GM21447 (cell line): ENCODE measurements around the gene GFRA1.

ENCODE experiments used
- ATAC-seq: cut with Tn5 transposase; IDR thresholded peaks from one replicate; pipeline ENCODE4 v1.9.1; 2021; ENCODE audit not compliant: unreplicated experiment

Gene GFRA1

DNA sequence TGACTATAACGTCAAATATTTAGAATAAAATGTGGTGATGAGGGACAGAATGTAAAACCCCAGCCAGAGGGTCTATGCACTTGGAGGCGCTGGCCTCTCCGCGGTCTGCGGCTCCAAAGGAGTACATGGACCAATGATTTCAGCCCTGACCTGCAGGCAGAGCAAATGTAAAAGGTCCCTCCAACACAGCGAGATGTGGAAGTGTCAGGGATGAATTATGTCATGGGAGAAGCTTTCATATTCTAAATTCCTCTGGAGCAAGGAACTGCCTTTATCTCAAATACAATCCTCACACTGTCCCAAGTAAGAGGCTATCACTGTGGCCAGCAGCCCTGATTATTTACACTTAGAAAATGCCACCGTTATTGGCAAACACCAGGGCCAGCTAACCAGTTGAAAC lies 139.4 kb downstream of the GFRA1 start:
- ATAC-seq = no peak

DNA sequence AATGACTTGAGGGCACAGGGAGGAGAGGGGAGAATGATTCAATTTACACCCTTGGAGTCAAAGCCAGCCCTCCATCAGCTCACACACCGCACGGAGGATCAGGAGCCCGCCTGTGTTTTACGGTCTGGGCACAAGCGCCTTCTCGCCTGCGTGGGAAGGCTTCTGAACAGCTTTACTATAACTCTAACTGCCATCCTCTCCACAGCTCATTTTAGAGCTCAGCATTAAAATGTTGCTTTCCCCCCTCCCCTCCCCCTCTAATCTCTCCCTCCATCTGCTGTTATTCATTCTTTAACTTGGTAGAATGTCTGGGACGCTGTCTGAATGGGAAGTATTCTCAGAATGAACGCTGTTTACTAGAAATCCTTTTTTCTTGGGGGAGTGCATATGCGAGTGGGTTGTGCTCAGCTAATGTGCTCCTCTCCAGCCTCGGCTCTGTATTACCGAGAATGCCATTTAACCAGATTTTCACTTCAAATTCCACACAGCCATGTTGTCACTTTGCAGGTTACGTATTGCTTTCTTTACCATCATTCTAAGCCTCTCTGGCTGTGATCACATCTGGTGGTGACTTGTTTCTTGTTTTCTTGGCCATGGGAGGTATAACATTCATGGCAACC lies 140.1 kb downstream of the GFRA1 start:
- no peak for ATAC-seq

- ATAC-seq = no peak
Observed at GRCh38 chr10:116130006-116130405, 143.0 kb downstream of the GFRA1 start.

DNA sequence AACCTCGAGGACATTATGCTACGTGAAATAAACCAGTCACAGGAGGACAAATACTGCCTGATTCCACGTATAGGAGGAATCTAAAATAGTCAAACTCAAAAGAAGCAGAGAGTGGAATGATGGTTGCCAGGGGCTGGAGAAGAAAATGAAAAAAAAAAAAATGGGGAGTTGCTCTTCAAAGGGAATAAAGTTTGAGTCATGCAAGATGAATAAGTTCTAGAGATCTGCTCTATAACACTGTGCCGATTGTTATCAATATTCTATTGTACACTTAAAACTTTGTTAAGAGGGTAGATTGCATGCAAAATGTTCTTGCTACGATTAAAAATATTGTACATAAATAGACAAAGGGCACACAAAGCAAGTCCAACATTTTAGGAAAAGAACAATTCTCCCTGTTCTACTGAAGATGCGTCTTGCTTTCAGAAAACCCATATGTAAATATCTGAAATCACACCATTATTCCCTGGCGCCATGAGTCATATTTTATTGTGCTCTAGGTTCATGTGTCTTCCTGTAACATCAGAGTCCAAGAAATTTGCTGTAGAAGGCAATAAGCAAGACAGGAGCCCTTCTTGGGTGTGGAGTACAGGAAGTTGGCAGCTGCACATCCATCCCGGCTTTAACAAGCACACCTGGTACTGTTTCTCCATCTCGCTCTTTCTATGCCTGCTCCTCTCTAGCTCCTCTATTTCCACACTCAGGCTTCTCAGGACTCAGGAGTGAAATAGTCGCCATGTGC lies 145.9 kb downstream of the GFRA1 start:
- ATAC-seq = no peak

DNA sequence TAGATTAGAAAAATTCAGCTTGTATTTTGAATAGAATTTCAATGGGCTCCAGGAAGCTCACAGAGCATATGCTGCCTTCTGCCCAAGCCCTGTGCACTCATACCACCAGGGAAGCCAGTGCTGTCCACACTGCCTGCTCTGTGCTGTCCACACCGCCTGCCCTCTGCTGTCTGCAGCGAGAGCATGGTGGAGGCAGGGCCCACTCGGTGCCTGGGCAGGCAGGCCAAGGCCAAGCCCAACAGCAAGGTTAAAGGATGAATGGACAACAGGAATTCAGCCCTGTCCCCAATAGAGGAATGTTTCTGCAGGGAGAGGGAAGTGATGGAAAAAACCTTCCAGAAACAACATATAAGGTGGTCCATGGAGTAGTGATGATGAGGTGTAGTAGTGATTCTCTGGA lies 146.8 kb downstream of the GFRA1 start:
- no peak for ATAC-seq

DNA sequence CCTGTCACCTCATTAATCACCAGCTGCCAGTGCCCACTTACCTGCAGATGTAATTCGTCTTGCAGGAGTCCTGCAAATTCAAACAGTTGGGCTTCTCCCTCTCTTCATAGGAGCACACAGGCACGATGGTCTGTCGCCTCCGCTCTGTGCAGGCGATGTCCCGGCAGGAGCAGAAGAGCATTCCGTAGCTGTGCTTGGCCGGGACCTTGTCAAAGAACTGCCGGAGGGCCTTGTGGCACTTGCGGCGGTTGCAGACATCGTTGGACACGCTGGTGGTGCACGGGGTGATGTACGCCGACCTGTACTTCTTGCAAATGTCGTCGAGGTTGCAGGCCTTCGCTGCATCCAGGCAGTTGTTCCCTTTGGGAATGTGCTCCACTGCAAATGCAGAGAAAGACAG lies 147.8 kb downstream of the GFRA1 start:
- ATAC-seq = no peak

DNA sequence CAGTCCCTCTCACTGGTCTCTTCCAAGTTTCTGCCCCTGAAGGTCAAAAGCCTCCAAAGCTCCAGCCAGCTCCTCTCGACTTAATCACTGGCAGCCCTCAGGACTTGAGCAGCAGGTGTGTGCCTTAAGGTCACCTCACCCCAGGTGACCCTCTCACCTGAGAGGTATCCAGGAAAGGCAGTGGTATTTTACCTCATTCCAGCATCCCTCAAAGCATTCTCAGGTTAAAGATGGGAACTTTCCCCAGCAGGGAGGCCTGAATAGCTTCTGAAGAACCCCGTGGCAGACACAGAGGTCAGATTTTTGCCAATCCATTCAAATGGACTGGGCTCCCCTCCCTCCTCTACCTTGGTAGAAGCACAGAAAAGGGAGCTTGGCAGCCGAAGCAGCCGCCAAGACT lies 148.2 kb downstream of the GFRA1 start:
- ATAC-seq = no peak

DNA sequence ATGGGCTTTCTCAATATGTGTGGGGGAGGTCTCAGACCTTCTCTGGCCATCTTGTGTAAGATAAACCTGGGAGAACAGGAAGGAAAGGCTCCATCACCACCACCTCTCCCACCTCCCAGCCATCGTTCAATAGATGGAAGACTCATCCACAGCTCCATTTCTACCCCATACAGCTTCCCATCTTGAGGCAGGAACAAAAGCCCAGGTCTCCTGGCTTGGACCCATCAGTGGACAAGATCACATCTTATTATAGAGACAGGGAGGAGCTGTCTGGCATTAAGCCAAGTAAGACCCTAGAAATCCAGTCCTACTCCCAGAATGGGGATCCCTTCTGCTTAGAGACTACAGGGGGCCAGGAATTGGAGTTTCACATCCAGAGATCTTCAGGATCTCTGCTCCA lies 150.3 kb downstream of the GFRA1 start:
- ATAC-seq = no peak

DNA sequence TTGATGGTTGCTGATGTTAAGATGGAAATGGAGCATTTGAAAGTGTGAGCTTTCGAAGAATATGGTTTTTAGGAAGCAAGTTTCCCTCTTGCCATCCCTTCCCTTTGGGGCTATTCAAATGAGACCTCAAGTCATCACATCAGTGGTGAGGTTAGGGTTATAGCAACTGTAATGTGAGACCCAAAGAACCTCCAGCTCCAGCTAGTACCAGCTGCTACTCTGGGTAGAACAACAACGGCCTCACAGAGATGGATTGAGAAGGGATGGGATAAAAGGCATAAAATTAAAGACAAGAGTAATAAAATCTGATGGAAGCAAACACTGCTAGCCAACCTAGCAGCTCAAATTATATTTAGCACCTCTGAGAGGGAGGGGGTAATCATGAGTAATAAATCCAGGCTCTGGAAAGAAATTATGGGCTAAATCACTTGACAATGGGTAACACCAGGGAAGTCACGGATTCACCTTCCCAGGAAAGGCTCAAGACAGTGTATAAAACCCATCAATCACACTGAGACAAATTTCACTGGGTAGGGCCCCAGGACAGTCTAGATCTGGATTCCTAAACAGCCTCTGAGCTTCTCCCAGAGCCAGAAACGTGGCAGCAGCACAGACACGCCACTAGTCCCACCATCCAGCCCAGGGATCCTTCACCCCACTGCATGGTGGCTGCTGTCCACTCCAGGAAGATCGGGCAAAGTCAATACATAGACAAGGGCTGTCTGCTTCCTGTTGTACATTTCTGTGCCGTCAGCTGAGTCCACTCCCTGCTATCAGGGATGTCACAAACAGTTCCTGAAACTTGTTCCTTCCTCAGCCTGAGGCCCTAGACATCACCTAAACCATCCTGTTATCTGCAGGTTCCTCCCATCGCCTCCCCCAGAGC lies 151.1 kb downstream of the GFRA1 start:
- no peak for ATAC-seq

GRCh38 chr10:116120688-116121455 lies 152.1 kb downstream of the GFRA1 start:
- no peak for ATAC-seq

GRCh38 chr10:116118847-116119246 lies 154.2 kb downstream of the GFRA1 start:
- no peak for ATAC-seq

DNA sequence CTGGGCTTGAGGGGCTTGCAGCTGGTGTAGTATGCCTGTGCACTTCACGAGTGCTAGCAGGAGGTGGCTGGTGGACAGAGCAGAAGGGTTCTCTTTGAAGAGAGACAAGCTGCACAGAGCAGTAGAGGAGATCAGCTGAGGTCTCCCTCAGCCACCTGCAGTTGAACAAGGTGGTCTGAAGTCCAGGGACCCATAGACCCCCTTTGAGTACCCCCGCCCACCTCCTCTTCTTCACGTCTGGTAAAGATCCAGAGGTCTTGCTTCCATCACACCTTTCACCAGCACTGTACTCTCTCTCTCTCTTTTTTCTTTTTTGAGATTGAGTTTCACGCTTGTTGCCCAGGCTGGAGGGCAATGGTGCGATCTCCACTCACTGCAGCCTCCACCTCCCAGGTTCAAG lies 157.2 kb downstream of the GFRA1 start:
- ATAC-seq = no peak

GRCh38 chr10:116115036-116115641 lies 157.9 kb downstream of the GFRA1 start:
- ATAC-seq = no peak

DNA sequence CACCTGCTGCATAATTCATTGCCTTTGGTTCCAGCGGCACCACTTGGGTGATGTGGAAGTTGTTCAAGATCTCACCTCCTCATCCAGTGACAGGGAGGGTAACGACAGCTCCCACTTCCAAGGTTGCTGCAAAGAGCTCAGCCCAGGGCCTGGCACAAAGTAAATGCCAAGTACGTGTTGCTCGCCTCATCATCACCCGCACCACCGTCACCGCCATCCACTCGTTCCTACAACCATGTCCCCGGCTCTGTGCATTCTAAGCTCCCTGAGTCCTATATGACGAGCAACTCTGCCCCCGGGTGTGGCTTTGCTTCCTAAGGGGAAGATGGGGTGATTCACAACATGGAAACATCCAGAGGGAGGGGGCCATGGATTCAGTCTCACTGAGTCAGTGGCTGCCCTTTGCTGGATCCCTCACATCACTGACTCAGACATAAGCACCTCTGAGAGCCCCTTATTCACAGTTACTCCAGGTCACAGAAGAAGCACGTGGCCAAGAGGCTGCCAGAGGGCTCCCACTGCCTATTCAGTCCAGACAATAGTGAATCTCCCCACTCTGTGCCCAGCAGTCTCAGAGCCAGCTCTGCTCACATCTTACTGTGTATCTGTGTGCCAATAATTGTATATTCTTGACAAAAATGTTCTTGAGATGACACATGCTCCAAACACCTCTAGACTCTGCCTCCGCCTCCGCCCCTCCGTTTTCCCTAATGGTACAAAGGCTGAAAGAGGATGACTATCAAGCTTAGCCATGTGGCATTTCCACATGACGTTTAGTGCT lies 159.1 kb downstream of the GFRA1 start:
- no peak for ATAC-seq

DNA sequence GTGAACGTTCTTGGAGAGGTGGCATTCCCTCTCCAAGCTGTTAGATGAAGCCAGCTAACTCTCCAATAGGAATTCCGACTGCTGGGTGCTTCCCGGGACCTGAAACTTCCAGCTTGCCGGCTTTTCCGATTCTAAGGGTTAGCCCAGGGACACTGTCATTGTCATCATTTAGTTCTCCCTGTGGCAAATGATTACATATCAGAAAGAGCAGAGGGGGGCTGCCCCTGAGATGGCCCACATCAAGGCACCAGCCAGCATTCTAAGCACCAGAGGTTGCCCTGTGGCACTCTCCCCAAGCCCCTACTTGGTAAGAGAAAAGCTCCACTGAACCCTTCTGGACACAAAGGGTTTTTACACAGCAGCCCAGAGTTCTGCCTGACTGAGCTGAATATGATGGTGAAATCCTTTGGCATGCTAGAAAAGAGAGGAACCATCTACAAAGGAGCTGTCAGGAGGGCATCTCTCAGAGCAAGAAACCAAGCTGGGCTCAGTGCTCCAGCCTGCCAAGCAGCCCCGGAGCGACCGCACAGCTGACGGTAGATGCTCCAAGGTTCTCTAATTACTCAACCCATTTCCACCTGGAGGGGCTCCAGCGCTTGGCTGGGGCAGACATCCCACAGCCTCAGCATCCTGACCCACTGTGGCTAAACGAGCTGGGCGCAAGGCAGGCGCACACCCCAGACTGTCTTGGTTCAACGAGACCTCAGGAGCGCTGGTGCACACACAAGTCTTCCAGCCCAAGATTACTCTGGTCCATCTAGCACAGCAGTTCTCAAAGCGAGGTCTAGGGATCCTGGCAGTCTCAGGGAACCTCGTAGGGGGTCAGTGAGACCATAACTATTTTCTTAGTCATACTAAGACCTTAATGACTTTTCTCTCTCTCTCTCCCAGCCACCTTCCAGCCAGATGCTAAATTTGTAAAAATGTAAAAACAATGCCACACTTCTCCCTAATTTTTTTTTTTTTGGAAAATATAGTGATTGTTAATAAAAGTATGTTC lies 160.5 kb downstream of the GFRA1 start:
- ATAC-seq = no peak

GRCh38 chr10:116111483-116112095 lies 161.4 kb downstream of the GFRA1 start:
- ATAC-seq = no peak

GRCh38 chr10:116110736-116111135 lies 162.3 kb downstream of the GFRA1 start:
- no peak for ATAC-seq

GRCh38 chr10:116109881-116110280 lies 163.1 kb downstream of the GFRA1 start:
- ATAC-seq = no peak
